NCI-H2227 (cell line): ENCODE results near the gene KRT71.

Experiments
- DNase-seq: peaks from one replicate; lab custom pipeline; 2025; ENCODE audit not compliant: unreplicated experiment; lab: John Stamatoyannopoulos, UW

The KRT71 gene

DNA sequence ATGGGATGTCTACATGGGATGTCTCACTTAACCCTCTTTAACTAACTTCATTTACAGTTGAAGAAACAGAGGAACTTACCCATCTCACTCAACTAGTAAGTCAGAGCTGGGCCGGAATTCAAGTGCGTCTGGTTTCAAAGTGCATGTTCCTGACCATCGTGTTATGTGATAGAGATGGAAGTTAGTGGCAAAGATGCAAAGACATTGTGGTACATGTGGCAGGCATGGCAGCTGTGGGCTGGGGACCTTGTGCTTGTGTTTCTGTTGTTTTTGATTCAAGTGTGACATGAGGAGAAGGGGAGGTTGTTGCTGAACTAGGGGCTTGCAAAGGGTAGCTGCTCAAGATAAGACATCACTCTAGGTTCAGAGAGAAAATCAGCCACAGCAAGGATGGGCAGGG is 23.0 kb upstream of the KRT71 start:
- no peak for DNase-seq

DNA sequence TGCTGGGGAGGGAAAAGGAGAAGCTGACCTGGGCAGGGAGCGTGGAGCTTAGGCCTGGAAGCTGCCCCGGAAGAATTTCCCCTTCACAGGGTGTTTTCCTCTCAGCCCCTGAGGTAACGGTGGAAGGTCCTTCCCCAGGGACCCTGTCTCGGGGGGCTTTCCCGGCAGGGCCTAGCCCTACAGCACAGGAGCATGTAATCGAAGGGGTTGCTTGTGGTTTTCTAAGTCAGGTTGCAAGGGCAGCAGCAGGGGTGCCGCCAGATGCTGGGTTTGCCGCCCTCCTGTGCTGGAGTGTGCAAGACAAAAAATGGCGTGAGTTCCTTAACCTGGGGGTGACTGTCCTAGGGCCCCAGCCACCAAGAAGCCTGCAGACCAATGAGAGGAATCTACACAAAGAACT is 22.3 kb upstream of the KRT71 start:
- DNase-seq = no peak

DNA sequence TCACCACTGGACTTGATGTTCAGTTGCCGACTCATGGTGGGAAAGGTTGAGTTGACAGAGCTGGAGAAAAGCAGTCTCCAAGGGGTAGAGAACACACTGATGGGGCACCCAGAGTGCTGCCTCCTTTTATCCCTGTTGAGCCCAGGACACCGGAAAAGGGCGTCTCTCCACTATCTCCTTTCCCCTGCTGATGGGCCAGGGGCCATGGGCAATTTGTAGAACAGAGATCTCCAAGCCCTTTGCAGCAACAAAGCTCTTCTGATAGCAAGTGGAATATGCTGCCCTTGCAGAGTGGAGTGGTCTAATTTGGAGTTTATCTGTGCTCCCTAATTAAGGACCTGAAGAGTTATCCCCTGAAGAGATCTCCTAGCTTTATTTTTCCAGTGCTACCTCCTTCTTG is 20.8 kb upstream of the KRT71 start, which contains the start of gene KRT74:
KRT74 (minus strand) TSS at position 101 of the 400 bp plus-strand sequence; CDS start at position 35, 66 bp downstream.
- no peak for DNase-seq

DNA sequence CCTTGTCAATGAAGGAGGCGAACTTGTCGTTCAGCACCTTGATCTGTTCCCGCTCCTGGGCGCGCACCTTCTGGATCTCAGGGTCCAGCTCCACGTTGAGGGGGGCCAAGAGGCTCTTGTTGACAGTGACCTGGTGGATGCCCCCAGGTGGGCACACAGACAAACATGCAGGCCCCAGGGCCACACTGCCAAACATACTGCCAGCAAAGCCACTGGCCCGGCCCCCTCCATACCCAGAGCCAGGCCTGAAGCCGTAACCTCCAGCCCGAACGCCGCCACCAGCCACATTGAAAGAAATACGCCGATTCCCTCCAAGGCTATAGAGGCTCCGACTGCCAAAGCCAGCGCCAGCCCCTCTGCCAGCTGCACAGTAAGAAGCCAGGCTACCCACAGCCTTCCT is 20.4 kb upstream of the KRT71 start:
- no peak for DNase-seq

DNA sequence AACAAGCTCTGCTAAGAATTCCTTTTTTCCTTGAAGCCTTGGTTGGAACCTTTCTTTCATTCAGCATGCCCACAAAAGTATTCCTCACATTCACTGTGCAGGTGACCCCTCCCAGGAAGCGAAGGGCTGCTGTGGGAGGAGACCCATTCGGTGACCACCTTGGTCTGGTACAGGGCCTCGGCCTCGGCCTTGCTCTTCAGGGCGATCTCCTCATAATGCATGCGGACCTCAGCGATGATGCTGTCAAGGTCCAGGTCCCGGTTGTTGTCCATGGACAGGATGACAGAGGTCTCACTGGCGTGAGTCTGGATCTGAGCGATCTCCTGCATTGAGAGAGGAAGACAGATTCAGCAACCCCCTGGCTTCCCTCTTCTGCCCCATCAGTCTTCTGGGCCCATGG is 17.6 kb upstream of the KRT71 start:
- DNase-seq = no peak

DNA sequence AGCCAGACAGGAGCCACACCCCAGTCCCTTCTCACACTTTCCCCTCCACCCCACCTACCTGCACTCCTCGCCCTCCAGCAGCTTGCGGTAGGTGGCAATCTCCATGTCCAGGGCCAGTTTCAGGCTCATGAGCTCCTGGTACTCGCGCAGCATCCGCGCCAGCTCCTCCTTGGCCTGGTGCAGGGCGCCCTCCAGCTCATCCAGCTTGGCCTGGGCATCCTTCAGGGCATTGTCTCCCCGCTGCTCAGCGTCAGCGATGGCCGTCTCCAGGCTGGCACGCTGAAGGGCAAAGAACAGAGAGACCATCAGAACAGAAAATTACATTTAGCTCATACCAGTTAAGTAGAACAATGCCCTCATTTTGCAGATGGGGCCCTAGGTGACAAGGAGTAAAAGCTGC is 15.2 kb upstream of the KRT71 start:
- DNase-seq = no peak

DNA sequence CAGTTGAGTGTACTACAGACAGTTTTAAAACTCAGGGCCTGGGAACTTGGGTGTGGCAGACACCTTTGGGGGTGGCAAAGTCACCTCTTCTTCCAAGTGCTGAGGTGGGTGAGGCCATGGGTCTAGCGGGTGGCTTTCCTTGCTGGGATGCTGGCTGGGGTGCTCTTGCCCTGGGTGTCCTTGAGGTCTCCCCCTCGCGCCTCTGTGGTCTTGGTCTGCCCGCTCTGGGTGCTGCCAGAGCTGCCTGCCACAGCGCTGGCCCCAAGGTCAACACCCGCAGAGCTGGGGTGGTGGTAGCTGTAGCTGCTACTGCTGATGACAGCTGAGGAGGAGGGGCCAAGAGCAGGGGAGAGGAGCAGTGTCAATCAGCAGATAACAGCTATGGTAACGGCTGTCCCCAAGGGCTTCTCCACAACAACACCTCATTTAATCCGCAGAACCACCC is 13.9 kb upstream of the KRT71 start:
- no peak for DNase-seq

DNA sequence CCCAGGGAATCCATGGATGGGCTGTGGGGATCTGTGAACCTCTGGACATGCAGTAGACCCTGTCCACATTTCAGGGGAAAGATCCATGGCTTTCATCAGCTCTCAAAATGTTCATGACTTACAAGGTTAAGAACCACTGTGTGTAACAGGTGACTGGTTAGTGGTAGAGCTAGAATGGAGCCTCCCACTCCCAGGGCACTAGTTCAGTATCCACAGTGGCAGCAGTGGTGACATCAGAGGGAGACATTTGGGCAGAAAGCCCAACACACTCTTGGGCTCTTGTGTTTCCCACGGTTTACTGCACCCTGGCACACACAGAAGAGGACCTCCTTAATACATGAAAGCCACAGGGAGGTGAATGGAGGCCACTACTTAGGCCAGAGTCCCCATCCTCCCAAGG is 11.6 kb upstream of the KRT71 start:
- no peak for DNase-seq

DNA sequence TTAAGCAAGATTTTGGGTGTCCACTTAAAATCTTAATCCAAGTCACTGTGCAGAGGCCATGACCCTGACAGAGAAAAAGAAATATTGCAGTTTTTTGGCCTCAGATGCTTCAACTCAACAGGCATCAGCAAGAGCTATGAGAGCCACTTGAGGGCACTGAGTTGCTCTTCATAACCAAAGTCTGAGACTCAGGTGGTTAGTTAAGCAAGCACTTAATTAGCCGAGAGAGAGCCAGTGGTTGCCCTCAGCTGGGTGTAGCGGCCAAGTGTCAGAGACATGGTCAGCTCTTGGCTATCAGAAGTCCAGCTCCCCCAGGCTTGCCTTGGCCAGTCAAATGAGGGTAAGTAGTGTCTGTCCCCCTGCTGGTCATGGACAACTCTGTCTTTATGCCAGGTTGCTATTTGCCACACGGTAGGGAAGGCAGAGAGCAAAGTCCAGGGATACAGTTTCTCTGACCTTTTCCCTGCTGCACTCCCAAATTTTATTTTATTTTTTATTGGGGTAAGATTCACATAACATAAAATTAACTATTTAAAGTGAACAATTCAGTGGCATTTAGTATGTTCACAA is 9.0 kb upstream of the KRT71 start:
- no peak for DNase-seq

DNA sequence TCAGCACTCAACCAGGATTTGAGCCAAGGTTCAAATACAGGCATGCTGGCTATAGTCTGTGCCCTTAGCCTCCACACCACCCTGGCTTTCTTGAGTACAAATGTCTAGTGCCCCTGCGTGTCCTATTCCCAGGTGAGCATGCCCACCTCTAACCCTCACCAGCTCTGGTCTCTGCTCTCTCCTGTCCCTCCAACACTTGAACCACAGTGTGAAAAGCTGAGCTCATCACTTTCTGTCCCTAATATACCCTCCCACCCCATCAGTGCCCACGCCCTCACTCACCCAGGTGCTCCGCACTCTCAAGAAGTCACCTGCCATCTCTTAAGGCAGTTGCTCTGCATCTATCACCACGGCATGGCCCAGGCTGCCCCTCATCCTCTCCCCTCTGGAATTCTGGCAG is 7.0 kb upstream of the KRT71 start:
- DNase-seq = no peak

DNA sequence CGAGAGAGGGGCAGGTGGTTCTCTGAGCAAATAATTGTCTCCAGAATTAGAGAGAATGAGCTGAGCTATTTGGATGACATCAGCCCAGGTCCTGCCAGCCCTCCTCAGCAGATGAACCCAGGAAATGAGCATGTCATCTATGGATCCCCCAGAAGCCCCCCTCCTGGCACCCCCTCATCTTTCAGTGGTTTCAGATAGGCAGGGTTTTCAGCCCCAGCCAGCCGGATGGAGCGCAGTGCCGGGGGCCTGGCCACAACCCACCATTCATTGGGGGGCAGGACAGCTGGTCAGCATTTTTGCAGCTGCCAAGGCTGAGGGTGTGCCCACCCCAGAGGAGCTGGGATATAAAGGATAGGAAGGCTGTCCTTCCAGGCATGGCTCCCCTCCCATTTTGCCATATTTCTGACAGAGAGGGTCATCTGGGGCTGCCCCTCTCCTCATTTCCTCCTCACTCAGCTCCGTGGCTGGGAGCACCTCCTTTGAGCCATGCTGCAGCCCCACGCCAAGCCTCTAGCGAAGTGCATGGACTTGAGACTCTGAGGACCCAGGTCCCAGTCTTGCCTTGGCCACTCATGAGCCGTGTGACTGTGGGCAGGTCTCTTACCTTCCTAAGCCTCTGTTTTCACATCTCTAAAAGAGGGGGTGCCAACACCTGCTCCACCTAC is 6.0 kb upstream of the KRT71 start:
- DNase-seq = no peak

DNA sequence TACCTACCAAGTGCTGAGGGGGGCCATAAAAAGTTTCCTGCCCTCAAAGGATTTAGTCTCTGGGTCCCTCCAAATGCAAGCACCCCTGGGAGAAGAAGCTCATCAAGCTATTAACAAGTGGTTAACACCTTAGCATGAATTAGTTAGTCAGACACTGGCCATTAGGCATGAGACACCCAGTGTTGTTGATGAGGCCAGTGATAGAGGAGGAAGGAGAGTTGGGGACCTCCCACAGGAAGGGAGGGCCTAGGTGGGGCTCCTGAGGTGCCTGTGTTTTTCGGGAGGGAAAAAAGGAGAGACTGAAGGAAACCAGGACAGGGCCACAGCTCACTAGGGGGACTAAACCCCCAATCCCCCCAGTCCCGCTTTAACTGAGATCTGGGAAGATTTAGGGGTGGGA is 4.5 kb upstream of the KRT71 start:
- DNase-seq = no peak

DNA sequence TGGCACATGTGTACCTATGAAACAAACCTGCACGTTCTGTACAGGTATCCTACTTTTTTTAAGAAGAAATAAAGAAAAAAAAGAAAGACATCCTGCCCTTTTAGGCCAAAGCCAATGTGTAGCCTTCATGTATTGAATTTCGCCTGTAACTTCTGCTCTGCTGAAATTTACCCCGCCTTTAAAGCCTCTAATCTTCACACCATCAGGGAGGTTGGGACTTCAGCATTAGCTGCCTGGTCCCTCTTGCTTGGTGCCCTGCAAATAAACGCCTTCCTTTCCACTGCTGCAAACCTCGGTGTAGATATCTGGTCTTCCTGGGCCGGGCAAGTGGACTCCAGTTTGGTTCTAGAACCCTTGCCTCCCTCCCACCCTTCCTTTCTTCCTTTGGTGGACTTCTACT is 2.6 kb upstream of the KRT71 start:
- no peak for DNase-seq

DNA sequence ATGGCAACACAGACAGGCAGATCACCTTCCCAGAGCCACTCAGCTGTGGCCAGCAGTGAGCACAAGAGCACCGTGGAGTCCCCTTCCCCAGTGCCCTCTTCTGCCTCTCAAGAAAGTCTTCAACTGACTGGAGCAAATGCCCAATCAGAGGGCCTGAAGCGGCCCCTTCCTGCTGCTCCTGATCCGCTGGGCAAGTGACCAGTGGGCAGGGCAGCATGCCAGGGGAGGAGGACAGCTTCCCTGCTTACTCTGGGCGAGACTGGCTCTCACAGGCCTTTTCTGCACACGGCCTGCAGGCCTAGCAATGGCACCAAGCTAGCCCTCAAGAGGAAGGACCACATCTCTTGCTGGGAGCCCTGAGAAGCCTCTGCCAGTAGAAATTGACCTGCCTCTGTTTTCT is 890 bp downstream of the KRT71 start:
- DNase-seq = no peak

DNA sequence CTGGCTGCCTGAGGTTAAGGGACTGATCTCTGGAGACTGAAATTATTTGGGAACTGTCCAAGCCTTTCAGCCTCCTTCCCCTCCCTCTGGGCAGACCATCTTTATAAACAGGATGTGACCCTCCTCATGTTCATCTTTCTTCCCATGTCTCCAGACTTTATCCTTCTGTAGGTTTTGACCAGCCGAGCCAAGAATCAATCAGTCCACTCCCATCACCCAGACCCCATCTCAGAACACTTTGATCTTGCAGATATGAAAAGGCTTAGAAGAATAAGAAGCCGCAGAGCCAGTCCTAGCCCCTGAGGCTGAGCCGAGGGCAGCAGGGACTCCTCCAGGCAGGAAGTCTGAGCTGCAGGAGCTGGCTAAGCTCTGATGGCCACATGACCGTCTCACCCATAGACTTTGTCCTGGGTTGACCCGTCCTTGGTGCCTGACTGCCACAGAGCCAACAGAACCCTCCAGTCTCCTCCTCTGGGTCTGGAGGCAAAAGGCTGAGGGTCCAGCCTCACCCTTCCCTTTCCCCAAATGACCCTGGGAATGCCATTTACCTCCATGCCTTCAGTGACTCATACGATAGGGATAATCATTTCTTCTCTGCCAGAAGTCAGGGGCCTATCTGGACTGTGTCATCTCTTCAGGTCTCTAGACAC is 1.6 kb downstream of the KRT71 start:
- DNase-seq = no peak

DNA sequence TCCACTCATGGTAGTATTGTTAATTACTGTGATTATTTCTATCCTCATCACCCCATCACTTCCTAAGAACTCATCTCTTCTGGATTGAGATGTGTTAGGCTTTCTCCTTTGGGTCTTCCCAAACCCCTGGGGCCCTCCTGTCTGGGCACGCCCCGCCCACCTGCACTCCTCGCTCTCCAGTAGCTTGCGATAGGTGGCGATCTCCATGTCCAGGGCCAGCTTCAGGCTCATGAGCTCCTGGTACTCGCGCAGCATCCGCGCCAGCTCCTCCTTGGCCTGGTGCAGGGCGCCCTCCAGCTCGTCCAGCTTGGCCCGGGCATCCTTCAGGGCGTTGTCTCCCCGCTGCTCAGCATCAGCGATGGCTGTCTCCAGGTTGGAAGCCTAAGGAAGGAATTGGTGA is 6.8 kb downstream of the KRT71 start:
- no peak for DNase-seq

DNA sequence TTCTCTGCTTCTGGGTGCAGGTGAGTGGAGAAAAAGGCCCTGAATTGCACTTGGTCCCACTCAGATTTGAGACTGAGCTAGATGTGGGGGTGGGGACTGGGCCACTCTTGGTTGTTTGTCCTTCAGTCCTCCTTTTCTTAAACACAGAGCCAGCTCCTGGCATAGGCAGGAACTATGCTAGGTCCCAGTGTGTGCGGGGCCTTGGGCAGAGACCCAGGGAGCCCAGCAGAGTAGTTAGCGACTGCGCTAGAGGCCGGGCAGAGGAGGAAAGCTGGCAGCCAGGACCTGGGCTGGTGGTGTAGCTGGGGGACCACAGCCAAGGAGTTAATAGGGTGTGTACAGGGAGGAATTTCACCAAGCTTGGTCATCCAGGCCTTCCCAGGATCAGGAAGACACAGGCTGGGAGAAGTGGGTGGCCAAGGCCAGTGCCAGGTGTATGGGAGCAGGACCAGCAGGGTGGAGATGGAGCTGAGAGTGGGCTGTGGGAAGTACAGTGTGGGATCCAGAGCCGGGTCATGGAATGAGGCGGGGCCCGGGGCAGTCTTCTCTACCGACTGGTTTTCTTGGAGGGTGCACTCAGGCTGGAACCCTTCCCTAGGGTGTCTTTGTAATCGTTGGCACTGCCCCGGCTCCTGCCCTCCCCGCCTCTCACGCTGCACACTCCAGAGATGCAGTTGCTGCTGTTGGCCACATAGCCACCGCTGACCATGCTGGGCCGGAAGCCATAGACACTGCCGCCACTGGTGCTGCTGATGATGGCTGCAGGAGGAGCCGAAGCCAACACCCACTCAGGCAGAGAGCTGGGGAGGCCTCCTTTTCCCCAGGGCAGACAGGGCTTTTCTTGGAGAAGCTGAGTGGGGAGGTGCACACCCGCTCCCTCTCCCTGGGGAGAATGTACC is 8.7 kb downstream of the KRT71 start:
- DNase-seq = no peak

DNA sequence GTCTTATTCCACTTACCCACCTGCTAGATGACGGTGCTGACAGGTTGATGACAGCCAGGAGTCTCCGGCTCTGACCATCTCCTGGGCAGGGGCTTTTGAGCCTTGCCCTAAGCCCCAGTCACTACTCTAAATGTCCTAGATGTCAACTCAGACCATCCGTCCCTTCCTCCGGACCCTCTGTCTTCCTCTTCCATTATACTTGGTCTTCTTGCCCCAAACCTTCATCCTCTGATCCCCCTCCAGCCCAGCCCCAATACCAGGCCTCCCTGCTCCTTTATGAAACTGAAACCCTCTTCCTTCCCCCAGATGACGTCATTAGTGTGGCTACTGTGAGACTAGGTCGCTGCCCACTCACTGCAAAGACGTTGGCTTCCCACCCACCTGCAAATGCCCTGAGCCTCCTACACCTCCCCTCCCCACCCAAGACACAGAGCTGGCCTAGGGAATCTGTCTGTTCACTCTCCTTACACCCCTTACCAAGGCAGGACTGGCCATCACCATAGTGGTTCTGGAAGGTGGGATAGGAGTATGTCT is 10.1 kb downstream of the KRT71 start:
- DNase-seq = no peak

DNA sequence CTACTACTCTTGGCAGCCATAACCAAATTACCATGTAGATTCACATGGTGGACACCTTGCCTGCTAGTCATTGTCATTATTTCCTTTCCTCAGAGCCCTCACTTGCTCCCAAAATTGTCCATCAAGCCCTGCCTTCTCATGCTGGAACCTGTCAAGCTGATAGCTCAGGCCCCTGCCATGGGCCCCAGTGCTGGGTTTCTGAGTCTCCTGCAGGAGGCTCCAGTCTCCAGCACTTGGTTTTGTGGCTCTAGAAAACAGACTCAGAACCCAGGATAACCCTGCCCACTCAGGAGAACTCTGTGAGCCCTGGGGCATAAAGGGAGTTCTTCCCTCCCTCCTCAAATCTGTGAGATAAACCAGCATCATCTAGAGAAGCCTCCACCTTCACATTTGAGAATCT is 10.8 kb downstream of the KRT71 start:
- DNase-seq = no peak

DNA sequence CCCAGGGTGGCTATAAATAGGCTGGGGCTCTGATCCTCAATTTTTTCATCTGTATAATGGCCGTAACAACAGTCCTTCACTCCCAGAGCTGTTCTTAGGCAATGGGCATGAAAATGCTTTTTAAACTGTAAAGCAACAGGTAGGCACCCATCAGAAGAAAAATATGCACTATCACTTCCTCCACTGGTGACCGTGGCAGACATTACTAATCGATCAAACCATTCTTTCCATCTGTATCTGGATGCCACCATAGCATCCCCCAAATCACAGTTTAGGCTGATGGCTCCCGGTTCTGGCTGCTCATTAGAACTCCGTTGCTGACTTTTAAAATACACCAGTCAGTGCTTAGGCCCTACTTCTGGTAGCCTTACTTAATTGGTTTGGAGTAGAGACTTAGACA is 11.2 kb downstream of the KRT71 start:
- no peak for DNase-seq

DNA sequence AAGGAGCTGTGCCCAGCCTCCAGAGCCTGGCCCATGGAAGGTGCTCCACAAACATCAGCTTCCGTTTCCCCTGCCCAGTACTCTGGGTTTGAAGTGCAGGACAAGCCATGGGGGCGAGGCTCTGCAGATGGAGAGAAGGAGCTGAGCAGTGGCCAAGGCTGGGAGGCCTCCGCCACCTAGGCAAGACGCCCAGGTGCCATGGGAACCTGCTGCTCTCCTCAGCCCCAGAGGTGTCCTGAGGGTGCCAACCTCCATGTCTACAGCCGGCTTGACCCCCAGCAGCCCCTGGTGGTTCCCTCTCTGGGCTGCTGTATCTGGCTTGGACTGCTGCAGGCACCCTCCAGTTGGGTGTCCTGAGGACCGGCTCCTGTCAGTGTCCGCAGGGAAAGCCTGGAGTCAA is 12.4 kb downstream of the KRT71 start:
- no peak for DNase-seq
